ENCODE results near the gene PHLPP1.

DNA sequence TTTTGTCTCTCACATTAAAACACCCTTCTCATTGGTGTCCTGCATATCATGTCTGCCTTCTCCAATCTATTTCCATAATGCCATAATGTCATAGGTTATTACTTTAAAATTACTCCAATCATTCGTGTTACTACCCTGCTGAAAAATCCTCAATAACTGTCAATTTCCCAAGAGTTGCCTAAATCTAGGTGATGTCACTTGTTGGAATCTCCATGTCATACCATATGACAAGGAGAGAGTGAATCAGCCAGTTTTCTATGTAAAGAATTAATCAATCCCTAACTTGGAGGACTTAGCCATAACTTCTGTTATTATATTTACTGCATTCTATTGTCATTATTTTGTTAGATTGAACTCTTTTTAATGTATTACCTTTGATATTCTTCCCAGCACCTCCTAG is 62.5 kb downstream of the PHLPP1 start:
- TF ChIP-seq POLR2A (IDR thresholded peaks at IDR 0.05; ENCODE audit: low read length) (no peak), GATA1 (IDR thresholded peaks at IDR 0.05; ENCODE audit: low read depth, low read length) (no peak)
